ENCODE measurements around the gene FBXO28.
"Not testable (repeated sequence)": the region's sequence is repeated elsewhere in the genome, so short reads cannot be mapped to it uniquely, and the experiment has no call there.

DNA sequence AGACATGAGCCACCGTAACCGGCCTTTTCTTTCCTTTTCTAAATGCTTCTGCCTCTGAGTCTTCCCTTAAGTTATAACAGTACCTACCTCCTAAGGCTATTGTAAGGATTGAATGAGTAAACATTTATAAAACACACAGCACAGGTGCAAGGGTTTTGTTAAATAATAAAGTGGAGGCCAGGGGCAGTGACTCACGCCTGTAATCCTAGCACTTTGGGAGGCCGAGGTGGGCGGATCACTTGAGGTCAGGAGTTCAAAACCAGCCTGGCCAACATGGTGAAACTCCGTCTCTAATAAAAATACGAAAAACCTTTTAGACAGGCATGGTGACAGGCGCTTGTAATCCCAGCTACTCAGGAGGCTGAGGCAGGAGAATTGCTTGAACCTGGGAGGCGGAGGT is 34.3 kb upstream of the FBXO28 start:
- TF ChIP-seq, protein P1, sequence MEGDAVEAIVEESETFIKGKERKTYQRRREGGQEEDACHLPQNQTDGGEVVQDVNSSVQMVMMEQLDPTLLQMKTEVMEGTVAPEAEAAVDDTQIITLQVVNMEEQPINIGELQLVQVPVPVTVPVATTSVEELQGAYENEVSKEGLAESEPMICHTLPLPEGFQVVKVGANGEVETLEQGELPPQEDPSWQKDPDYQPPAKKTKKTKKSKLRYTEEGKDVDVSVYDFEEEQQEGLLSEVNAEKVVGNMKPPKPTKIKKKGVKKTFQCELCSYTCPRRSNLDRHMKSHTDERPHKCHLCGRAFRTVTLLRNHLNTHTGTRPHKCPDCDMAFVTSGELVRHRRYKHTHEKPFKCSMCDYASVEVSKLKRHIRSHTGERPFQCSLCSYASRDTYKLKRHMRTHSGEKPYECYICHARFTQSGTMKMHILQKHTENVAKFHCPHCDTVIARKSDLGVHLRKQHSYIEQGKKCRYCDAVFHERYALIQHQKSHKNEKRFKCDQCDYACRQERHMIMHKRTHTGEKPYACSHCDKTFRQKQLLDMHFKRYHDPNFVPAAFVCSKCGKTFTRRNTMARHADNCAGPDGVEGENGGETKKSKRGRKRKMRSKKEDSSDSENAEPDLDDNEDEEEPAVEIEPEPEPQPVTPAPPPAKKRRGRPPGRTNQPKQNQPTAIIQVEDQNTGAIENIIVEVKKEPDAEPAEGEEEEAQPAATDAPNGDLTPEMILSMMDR (IDR thresholded peaks at IDR 0.05) = not testable (repeated sequence)
- TF ChIP-seq POLR2A, POLR2AphosphoS5 (IDR thresholded peaks at IDR 0.05): not testable (repeated sequence)

Measured in breast epithelium (tissue), 3 donors.